Stimulated activated naive B cell treated with anti-CD40 and anti-IgM and Interleukin-4, amounts not matched to agents 10 μg/mL and 1 μg/mL and 100 μg/mL, for 72 hours (primary cell): Measurements from ENCODE around the gene MFAP2.
"Not testable (repeated sequence)": the region's sequence is repeated elsewhere in the genome, so short reads cannot be mapped to it uniquely, and the experiment has no call there.

Experiments used
- ATAC-seq, 2 donors: fragments of 150-1000 bp; cut with Tn5 transposase; replicated peaks; 2 replicates each; pipeline ENCODE4 v1.10.0; 2021; ENCODE audit warnings: moderate library complexity in 1 of 2
- DNase-seq: peaks from one replicate; pipeline ENCODE4 v3.0.0; 2021
- H3K27ac Mint-ChIP-seq: one replicate; pipeline ENCODE4 v1.8.0; 2022; ENCODE audit warnings: mild to moderate bottlenecking, mixed read lengths
- H3K27me3 Mint-ChIP-seq, 2 donors: one replicate each; pipeline ENCODE4 v1.8.0; 2022; ENCODE audit warnings: mixed read lengths in 2 of 2
- H3K36me3 Mint-ChIP-seq, 2 donors: one replicate each; pipeline ENCODE4 v1.8.0; 2022; ENCODE audit warnings: mixed read lengths in 2 of 2, mild to moderate bottlenecking in 1 of 2
- H3K4me1 Mint-ChIP-seq, 2 donors: one replicate each; pipeline ENCODE4 v1.8.0; 2022; ENCODE audit warnings: mixed read lengths in 2 of 2, mild to moderate bottlenecking in 1 of 2
- H3K4me3 Mint-ChIP-seq, 2 donors: one replicate each; pipeline ENCODE4 v1.8.0; 2022; ENCODE audit warnings: mild to moderate bottlenecking in 2 of 2, mixed read lengths in 2 of 2, moderate library complexity in 1 of 2
- H3K9me3 Mint-ChIP-seq, 2 donors: one replicate each; pipeline ENCODE4 v1.8.0; 2022; ENCODE audit warnings: mixed read lengths in 2 of 2, mild to moderate bottlenecking in 1 of 2

The MFAP2 gene

DNA sequence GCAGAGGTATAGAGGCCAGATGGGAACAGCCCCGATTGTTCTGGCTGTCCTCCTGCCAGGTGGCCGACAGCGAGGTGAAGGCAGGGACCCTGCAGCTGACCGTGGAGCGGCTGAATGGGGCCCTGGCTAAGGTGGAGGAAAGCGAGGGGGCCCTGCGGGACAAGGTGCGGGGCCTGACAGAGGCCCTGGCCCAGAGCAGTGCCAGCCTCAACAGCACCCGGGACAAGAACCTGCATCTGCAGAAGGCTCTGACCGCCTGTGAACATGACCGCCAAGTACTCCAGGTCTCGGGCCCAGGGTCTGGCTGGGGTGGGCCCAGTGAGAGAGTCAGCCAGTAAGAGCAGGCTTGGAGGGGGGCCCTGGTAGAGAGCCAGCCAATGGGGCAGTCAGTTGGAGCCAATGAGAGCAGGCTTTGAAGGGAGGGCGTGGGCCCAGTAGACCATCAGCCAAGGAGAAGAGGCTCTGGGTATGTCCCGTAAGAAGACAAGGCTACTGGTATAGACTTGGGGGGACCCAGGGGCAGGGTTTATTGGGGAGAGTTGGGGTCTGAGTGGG lies 11.3 kb downstream of the MFAP2 start:
- peaks cover 0 to 5% of the 10 kb centered on the region in 2 donors for H3K4me1 Mint-ChIP-seq
- DNase-seq, result no peak
- ATAC-seq, result no peak
- no peak overlapping the region for H3K4me3 Mint-ChIP-seq
- H3K27me3 Mint-ChIP-seq, result no peaks in the 10 kb centered on the region
- peaks cover 17 to 29% of the 10 kb centered on the region in 2 donors for H3K36me3 Mint-ChIP-seq
- no peak overlapping the region for H3K27ac Mint-ChIP-seq
- no peaks in the 10 kb centered on the region for H3K9me3 Mint-ChIP-seq

GRCh38 chr1:16968372-16968771 lies 12.0 kb downstream of the MFAP2 start:
- ATAC-seq, result no peak
- Mint-ChIP-seq H3K4me1 (peaks cover 0 to 5% of the 10 kb centered on the region in 2 donors), H3K9me3 (no peaks in the 10 kb centered on the region), H3K4me3 (no peak overlapping the region), H3K27me3 (no peaks in the 10 kb centered on the region), H3K36me3 (peaks cover 17 to 29% of the 10 kb centered on the region in 2 donors), H3K27ac (no peak overlapping the region)
- no peak for DNase-seq

DNA sequence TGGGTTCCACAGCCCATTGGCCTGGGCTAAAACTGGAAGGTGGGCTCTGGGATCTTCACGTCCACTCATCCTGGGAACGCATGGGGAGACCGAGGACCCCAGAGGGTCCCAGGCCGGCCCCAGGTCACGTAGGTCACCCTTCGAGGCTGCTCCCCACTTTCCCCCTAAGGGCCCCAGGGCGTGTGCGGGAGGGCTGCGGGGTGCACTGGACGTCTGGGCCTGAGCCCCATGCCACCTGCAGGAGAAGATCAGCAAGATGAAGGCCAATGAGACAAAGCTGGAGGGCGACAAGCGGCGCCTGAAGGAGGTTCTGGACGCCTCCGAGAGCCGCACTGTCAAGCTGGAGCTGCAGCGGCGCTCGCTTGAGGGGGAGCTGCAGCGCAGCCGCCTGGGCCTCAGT lies 12.5 kb downstream of the MFAP2 start:
- ATAC-seq (no peak), DNase-seq (no peak)
- H3K27ac Mint-ChIP-seq, result no peak overlapping the region
- H3K36me3 Mint-ChIP-seq, result peaks cover 20 to 29% of the 10 kb centered on the region in 2 donors
- no peaks in the 10 kb centered on the region for H3K27me3 Mint-ChIP-seq
- H3K9me3 Mint-ChIP-seq, result no peaks in the 10 kb centered on the region
- no peak overlapping the region for H3K4me3 Mint-ChIP-seq
- peaks cover 0 to 5% of the 10 kb centered on the region in 2 donors for H3K4me1 Mint-ChIP-seq

DNA sequence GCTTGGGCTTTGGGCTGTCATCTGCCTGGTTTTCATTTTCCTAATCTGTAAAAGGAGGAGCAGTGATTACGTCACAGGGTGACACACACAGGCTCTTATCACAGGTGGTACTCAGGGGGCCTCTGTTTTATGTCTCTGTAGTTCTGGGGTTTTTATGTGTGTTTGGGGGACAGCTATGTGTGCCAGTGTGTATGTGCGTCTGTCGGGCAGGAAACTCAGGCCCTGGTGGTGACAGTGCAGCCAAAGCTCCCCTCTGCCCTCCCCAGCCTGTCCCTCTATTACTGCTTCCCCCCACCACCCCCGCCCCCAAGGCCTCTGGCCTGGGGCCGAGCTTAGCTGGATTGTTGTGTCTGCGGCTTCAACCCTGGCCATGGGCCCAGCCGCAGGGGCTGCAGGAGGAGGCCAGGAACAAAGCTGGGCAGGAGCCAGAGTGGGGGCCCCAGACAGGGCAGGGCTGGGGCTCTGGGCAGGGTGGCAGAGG lies 13.3 kb downstream of the MFAP2 start:
- peaks cover 0 to 5% of the 10 kb centered on the region in 2 donors for H3K4me1 Mint-ChIP-seq
- ATAC-seq (no peak), DNase-seq (no peak)
- no peak overlapping the region for H3K27ac Mint-ChIP-seq
- peaks cover 20 to 29% of the 10 kb centered on the region in 2 donors for H3K36me3 Mint-ChIP-seq
- no peaks in the 10 kb centered on the region for H3K9me3 Mint-ChIP-seq
- no peak overlapping the region for H3K4me3 Mint-ChIP-seq
- H3K27me3 Mint-ChIP-seq, result no peaks in the 10 kb centered on the region

GRCh38 chr1:16966282-16966681 lies 14.1 kb downstream of the MFAP2 start:
- ATAC-seq (no peak), DNase-seq (no peak)
- Mint-ChIP-seq H3K27ac (no peak overlapping the region), H3K4me3 (no peak overlapping the region), H3K9me3 (no peaks in the 10 kb centered on the region), H3K4me1 (peaks cover 6 to 7% of the 10 kb centered on the region in 2 donors), H3K36me3 (peaks cover 19 to 29% of the 10 kb centered on the region in 2 donors), H3K27me3 (no peaks in the 10 kb centered on the region)

DNA sequence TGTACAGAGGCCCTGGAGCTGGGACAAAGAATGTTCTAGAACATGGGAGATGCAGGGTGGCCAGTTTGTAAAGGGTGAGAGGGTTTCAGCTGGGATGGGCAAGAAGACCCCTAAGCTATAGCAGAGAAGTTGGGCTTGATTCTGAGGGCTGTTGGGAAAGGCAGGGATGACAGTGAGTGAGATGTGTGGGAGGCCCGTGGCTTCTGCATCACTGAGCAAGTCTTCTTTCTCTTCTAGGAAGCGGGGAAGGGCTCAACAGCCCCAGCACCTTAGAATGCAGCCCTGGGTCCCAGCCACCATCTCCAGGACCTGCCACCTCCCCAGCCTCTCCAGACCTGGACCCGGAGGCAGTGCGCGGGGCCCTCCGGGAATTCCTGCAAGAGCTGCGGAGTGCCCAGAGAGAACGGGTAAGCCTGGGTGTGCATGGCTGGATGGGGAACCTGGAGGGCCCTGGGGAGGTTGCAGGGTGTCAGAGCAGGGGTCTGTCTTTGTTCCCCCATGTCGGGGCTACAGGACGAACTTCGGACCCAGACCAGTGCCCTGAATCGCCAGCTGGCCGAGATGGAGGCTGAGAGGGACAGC lies 14.8 kb downstream of the MFAP2 start:
- Mint-ChIP-seq H3K36me3 (peaks cover 18 to 26% of the 10 kb centered on the region in 2 donors), H3K4me1 (peaks cover 8 to 9% of the 10 kb centered on the region in 2 donors), H3K4me3 (no peak overlapping the region), H3K9me3 (no peaks in the 10 kb centered on the region), H3K27ac (peak overlapping the region; percentile 15), H3K27me3 (no peaks in the 10 kb centered on the region)
- DNase-seq (no peak), ATAC-seq (no peak)

DNA sequence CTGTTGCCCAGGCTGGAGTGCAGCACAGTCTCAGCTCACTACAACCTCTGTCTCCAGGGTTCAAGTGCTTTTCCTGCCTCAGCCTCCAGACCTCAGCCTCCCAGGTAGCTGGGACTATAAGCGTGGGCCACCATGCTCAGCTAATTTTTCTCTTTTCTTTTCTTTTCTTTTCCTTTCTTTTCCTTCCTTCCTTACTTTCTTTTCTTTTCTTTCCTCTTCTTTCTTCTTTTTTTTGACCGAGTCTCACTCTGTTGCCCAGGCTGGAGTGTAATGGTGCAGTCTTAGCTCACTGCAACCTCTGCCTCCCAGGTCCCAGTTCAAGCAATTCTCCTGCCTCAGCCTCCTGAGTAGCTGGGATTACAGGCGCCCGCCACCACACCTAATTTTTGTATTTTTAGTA lies 16.3 kb downstream of the MFAP2 start:
- H3K27ac Mint-ChIP-seq, ATAC-seq, H3K27me3 Mint-ChIP-seq, H3K9me3 Mint-ChIP-seq, DNase-seq, H3K4me3 Mint-ChIP-seq: not testable (repeated sequence)
- H3K36me3 Mint-ChIP-seq, result peaks cover 18 to 22% of the 10 kb centered on the region in 2 donors
- peaks cover 10 to 17% of the 10 kb centered on the region in 2 donors for H3K4me1 Mint-ChIP-seq

- Mint-ChIP-seq H3K27me3 (no peaks in the 10 kb centered on the region), H3K4me1 (peaks cover 10 to 17% of the 10 kb centered on the region in 2 donors), H3K9me3 (no peaks in the 10 kb centered on the region), H3K4me3 (peak overlapping the region; percentile 70 to 77), H3K36me3 (peaks cover 16 to 18% of the 10 kb centered on the region in 2 donors), H3K27ac (peak overlapping the region; percentile 37)
- ATAC-seq (no peak), DNase-seq (no peak)
Observed at GRCh38 chr1:16961297-16962133, 18.9 kb downstream of the MFAP2 start.

GRCh38 chr1:16960560-16961296 lies 19.7 kb downstream of the MFAP2 start:
- Mint-ChIP-seq H3K4me1 (peaks cover 10 to 17% of the 10 kb centered on the region in 2 donors), H3K27ac (peak overlapping the region; percentile 69), H3K4me3 (peak overlapping the region; percentile 84 to 87), H3K36me3 (peaks cover 9 to 13% of the 10 kb centered on the region in 2 donors), H3K27me3 (no peaks in the 10 kb centered on the region), H3K9me3 (no peaks in the 10 kb centered on the region)
- peak; percentile 92 to 94 for ATAC-seq
- peak; percentile 77 for DNase-seq

DNA sequence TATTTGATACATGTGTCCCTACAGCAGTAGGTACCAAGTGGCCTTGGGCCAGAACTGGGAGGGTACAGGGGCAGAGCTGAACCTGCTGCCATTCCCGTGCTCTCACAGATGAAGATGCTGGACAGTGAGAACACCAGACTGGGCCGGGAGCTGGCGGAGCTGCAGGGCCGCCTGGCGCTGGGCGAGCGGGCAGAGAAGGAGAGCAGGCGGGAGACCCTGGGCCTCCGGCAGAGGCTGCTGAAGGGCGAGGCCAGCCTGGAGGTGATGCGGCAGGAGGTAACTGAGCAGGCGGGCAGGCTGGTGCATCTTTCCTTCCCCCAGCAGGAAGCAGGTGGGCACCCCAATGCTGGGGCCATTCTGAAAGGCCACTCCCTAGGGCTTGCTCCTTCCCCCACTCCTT lies 21.9 kb downstream of the MFAP2 start:
- DNase-seq, result no peak
- H3K27me3 Mint-ChIP-seq, result no peaks in the 10 kb centered on the region
- ATAC-seq, result no peak
- no peak overlapping the region for H3K4me3 Mint-ChIP-seq
- no peaks in the 10 kb centered on the region for H3K9me3 Mint-ChIP-seq
- H3K4me1 Mint-ChIP-seq, result peaks cover 5 to 17% of the 10 kb centered on the region in 2 donors
- no peak overlapping the region for H3K27ac Mint-ChIP-seq
- H3K36me3 Mint-ChIP-seq, result peaks cover 0 to 5% of the 10 kb centered on the region in 2 donors

DNA sequence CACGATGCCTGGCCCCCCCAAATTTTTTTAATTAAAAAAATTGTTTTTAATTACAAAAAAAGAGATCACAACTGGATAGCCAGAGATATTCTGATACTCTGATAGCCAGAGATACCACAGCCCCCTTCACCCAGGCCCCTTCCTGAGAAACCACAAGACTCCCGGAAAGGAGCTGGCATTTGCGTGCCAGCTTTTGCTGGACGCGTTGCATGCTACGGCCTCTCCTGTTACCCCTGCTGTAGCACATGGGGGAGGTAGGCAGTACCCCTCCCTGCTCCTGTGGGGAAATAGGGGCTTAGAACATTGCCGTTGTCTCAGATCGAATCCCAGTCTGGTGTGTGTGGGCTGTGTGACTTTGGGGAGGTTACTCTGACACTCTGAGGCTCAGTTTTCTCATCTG lies 22.7 kb downstream of the MFAP2 start:
- DNase-seq (no peak), ATAC-seq (no peak)
- H3K27ac Mint-ChIP-seq, result no peak overlapping the region
- H3K36me3 Mint-ChIP-seq, result peaks cover 0 to 2% of the 10 kb centered on the region in 2 donors
- no peaks in the 10 kb centered on the region for H3K27me3 Mint-ChIP-seq
- peaks cover 5 to 19% of the 10 kb centered on the region in 2 donors for H3K4me1 Mint-ChIP-seq
- H3K4me3 Mint-ChIP-seq, result no peak overlapping the region
- H3K9me3 Mint-ChIP-seq, result no peaks in the 10 kb centered on the region

- Mint-ChIP-seq H3K27ac (no peak overlapping the region), H3K9me3 (no peaks in the 10 kb centered on the region), H3K4me3 (no peak overlapping the region), H3K4me1 (peaks cover 5 to 24% of the 10 kb centered on the region in 2 donors), H3K36me3 (peaks cover 0 to 2% of the 10 kb centered on the region in 2 donors), H3K27me3 (no peaks in the 10 kb centered on the region)
- no peak for DNase-seq
- no peak for ATAC-seq
Observed at GRCh38 chr1:16956775-16957174, 23.6 kb downstream of the MFAP2 start.

DNA sequence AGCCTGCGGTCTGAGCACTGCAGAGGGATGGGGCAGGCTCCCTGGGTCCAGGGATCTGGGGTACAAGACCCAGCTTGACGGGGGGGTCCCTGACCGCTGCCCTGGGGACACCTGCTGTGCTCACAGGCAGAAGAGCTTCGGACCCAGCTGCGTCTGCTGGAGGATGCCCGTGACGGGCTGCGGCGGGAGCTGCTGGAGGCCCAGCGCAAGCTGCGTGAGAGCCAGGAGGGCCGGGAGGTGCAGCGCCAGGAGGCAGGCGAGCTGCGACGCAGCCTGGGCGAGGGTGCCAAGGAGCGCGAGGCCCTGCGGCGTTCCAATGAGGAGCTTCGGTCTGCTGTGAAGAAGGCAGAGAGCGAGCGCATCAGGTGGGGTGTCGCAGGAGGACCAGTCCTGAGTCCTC lies 25.2 kb downstream of the MFAP2 start:
- Mint-ChIP-seq H3K9me3 (no peaks in the 10 kb centered on the region), H3K36me3 (peaks cover 0 to 2% of the 10 kb centered on the region in 2 donors), H3K27me3 (no peaks in the 10 kb centered on the region), H3K4me1 (peaks cover 1 to 15% of the 10 kb centered on the region in 2 donors), H3K4me3 (no peak overlapping the region), H3K27ac (no peak overlapping the region)
- DNase-seq, result no peak
- no peak for ATAC-seq

DNA sequence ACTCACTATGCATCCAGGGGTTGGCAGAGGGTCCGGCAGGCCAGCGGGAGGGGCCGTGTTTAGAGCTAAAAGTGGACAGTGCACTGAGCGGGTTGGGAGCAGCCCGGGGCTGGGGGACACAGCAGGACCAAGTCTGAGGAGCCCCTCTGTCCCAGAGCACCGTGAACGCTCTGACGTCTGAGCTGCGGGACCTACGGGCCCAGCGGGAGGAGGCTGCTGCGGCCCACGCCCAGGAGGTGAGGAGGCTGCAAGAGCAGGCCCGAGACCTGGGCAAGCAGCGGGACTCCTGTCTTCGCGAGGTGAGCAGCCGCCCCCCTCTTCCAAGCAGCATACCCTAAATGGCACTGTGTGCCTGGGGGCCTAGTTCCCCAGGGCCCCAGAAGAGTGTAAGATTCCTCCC lies 25.8 kb downstream of the MFAP2 start:
- Mint-ChIP-seq H3K9me3 (no peaks in the 10 kb centered on the region), H3K27ac (no peak overlapping the region), H3K36me3 (peaks cover 0 to 2% of the 10 kb centered on the region in 2 donors)

More for the DNA sequence above, 25.8 kb downstream of the MFAP2 start:
- Mint-ChIP-seq H3K4me1 (peaks cover 1 to 12% of the 10 kb centered on the region in 2 donors), H3K27me3 (no peaks in the 10 kb centered on the region), H3K4me3 (no peak overlapping the region)
- ATAC-seq (no peak), DNase-seq (no peak)
